Ecto neural progenitor cell (in vitro differentiated cells): ENCODE data around the gene STAC2.

Experiments
- DNase-seq: peaks from one replicate; pipeline ENCODE4 v3.0.0-alpha.2; 2018; ENCODE audit warnings: low spot score

STAC2 gene

GRCh38 chr17:39209317-39210092, 16.2 kb downstream of the STAC2 start:
- no peak for DNase-seq

GRCh38 chr17:39208893-39209292, 16.9 kb downstream of the STAC2 start:
- DNase-seq: no peak

GRCh38 chr17:39208136-39208535, 17.6 kb downstream of the STAC2 start:
- DNase-seq: no peak

- no peak for DNase-seq
Observed at GRCh38 chr17:39205112-39205526, 20.6 kb downstream of the STAC2 start.

GRCh38 chr17:39204245-39204644, 21.5 kb downstream of the STAC2 start:
- no peak for DNase-seq

GRCh38 chr17:39200957-39201510, 24.7 kb downstream of the STAC2 start:
- no peak for DNase-seq

GRCh38 chr17:39200070-39200879, 25.5 kb downstream of the STAC2 start, which contains the start of gene RPL19:
Gene RPL19 (plus strand): TSS chr17:39200283. CDS start chr17:39200345, 62 bp downstream.
- peak; percentile 91 for DNase-seq

- DNase-seq: peak; percentile 94
Observed at GRCh38 chr17:39199820-39200069, 26.0 kb downstream of the STAC2 start.

- DNase-seq: no peak
Observed at GRCh38 chr17:39198186-39198566, 27.6 kb downstream of the STAC2 start.

- DNase-seq: peak; percentile 95
Observed at GRCh38 chr17:39197380-39198185, 28.2 kb downstream of the STAC2 start, which contains the start of gene CACNB1. Gene CACNB1 (minus strand): TSS chr17:39197669. CDS start chr17:39197495, 174 bp downstream.

GRCh38 chr17:39196808-39197291, 28.9 kb downstream of the STAC2 start:
- DNase-seq: peak; percentile 63

- DNase-seq: no peak
Observed at GRCh38 chr17:39196241-39196807, 29.4 kb downstream of the STAC2 start.

- no peak for DNase-seq
Observed at GRCh38 chr17:39195568-39196160, 30.1 kb downstream of the STAC2 start.

GRCh38 chr17:39194985-39195524, 30.7 kb downstream of the STAC2 start:
- DNase-seq: peak; percentile 73

GRCh38 chr17:39194089-39194984, 31.4 kb downstream of the STAC2 start:
- peak; percentile 86 for DNase-seq

- DNase-seq: no peak
Observed at GRCh38 chr17:39193346-39193745, 32.4 kb downstream of the STAC2 start.

- no peak for DNase-seq
Observed at GRCh38 chr17:39192901-39193300, 32.8 kb downstream of the STAC2 start.

GRCh38 chr17:39191750-39192510, 33.8 kb downstream of the STAC2 start:
- no peak for DNase-seq
